Measurements from ENCODE around the gene XRCC4.

GRCh38 chr5:83104021-83104420, 26.7 kb downstream of the XRCC4 start:
- TF ChIP-seq, protein P1, sequence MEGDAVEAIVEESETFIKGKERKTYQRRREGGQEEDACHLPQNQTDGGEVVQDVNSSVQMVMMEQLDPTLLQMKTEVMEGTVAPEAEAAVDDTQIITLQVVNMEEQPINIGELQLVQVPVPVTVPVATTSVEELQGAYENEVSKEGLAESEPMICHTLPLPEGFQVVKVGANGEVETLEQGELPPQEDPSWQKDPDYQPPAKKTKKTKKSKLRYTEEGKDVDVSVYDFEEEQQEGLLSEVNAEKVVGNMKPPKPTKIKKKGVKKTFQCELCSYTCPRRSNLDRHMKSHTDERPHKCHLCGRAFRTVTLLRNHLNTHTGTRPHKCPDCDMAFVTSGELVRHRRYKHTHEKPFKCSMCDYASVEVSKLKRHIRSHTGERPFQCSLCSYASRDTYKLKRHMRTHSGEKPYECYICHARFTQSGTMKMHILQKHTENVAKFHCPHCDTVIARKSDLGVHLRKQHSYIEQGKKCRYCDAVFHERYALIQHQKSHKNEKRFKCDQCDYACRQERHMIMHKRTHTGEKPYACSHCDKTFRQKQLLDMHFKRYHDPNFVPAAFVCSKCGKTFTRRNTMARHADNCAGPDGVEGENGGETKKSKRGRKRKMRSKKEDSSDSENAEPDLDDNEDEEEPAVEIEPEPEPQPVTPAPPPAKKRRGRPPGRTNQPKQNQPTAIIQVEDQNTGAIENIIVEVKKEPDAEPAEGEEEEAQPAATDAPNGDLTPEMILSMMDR (IDR thresholded peaks at IDR 0.05; ENCODE audit: poor library complexity, severe bottlenecking), result no peak
- TF ChIP-seq MXI1 (conservative IDR thresholded peaks at IDR 0.05; ENCODE audit: poor library complexity, severe bottlenecking) (no peak), EP300 (conservative IDR thresholded peaks at IDR 0.05; ENCODE audit: poor library complexity, severe bottlenecking) (no peak), EZH2 (IDR thresholded peaks at IDR 0.05; ENCODE audit: borderline replicate concordance, insufficient read depth, low read length, poor library complexity, severe bottlenecking) (no peak), REST (IDR thresholded peaks at IDR 0.05; ENCODE audit: borderline replicate concordance) (no peak), TAF1 (IDR thresholded peaks at IDR 0.05; ENCODE audit: low read depth) (no peak)
